Heart left ventricle (tissue), 16 donors: ENCODE data around the gene ARVCF. TPM values are rescaled to one million over a fixed set of nuclear protein-coding genes. Genes with fewer than 3 reads are reported as not detected.

Experiments used
- ATAC-seq, 4 donors: fragments of 200-7000 bp; cut with Tn5 transposase; one replicate each; pipeline ENCODE4 v1.9.1; 2020 to 2022; ENCODE audit warnings: moderate library complexity in 4 of 4, mild to moderate bottlenecking in 3 of 4, moderate number of reproducible peaks in 1 of 4
- DNase-seq, 5 donors: peaks; one replicate each; pipeline ENCODE4 v3.0.0-alpha.2; 2020
- H3K27ac ChIP-seq, 12 donors: fragments of 200-600 bp; sonication (generic) in 4 of 12; one replicate each; pipeline versions ENCODE4 v1.5.0 to v1.8.0; 2016 to 2022; ENCODE audit warnings: mild to moderate bottlenecking in 2 of 12
- H3K27me3 ChIP-seq, 9 donors: fragments of 200-600 bp; sonication (generic) in 2 of 9; one replicate each; pipeline versions ENCODE4 v1.5.1 to v1.8.0; 2016 to 2022; ENCODE audit warnings: mild to moderate bottlenecking in 3 of 9
- H3K36me3 ChIP-seq, 9 donors: fragments of 200-600 bp; sonication (generic) in 2 of 9; one replicate each; pipeline versions ENCODE4 v1.5.0 to v1.8.0; 2018 to 2022; ENCODE audit warnings: mild to moderate bottlenecking in 2 of 9
- H3K4me1 ChIP-seq, 12 donors: fragments of 200-600 bp; sonication (generic) in 4 of 12; one replicate each; pipeline versions ENCODE4 v1.5.0 to v1.8.0; 2016 to 2022; ENCODE audit warnings: mild to moderate bottlenecking in 3 of 12
- H3K4me3 ChIP-seq, 12 donors: fragments of 200-600 bp; sonication (generic) in 4 of 12; one replicate each; pipeline versions ENCODE4 v1.5.0 to v1.8.0; 2017 to 2022; ENCODE audit warnings: mild to moderate bottlenecking in 9 of 12, moderate library complexity in 4 of 12
- H3K9me3 ChIP-seq, 12 donors: fragments of 200-600 bp; sonication (generic) in 4 of 12; one replicate each; pipeline versions ENCODE4 v1.5.0 to v1.8.0; 2016 to 2022; ENCODE audit warnings: mild to moderate bottlenecking in 1 of 12
- CTCF ChIP-seq, 12 donors: fragments of 200-600 bp; sonication (generic) in 4 of 12; IDR thresholded peaks; one replicate each; pipeline versions ENCODE4 v1.5.0 to v1.8.0; 2018 to 2022; ENCODE audit warnings: antibody characterized with exemption in 12 of 12, mild to moderate bottlenecking in 5 of 12
- POLR2A ChIP-seq, 2 donors: fragments of 450-650 bp; IDR thresholded peaks; one replicate each; pipeline ENCODE4 v1.6.1; 2017; ENCODE audit warnings: antibody characterized with exemption in 2 of 2, mild to moderate bottlenecking in 2 of 2, moderate library complexity in 2 of 2
- WGBS, 4 donors: extraction: QIAGEN DNeasy Blood & Tissue Kit in 2 of 4; methylation state at CpG; one replicate each; pipeline versions ENCODE4 v1.1.5 to v1.1.7; 2013 to 2018; 5-methylcytosine and 5-hydroxymethylcytosine counted together
- intact Hi-C, 10 donors: fragments of 100-400 bp; cut with DNase I; formaldehyde crosslinking; loops; one replicate each; pipeline versions ENCODE4 v1.11.1 to v1.14.2; 2022
- polyA plus RNA-seq, 2 donors: library from polyadenylated mRNA; stranded (reverse); fragments of 200-250 nt; gene quantifications; one replicate each; pipeline ENCODE4 v1.2.3, GENCODE V29; 2013
- total RNA-seq, 9 donors: library from RNA; depleted of rRNA in 2 of 9; stranded (reverse); fragments of >200 nt in 2 of 9; fragmentation: NEBNext Ultra II Directional in 3 of 9; extraction: Animal tissue kit (Norgen Biotek cat#: 25700) in 3 of 9; gene quantifications; one replicate each; pipeline versions ENCODE4 v1.1.0 to v1.2.4, GENCODE V29; 2016 to 2023
- donor health status: ischemic (EF 13 %, LVEDD 7.1; RV severe dilation, severe dysfunction).
- donor health status: healthy with polysubstance abuse.
- donor health status: DM: no; HTN: yes; CAD: no.
- donor health status: DM: no; HTN: no; CAD: no.
- donor health status: ischemic (EF 25% LVEDD 6.9; RV normal size, moderate dysfunction).
- donor health status: ischemic (EF 25% LVEDD 5.7; RV mildly dilated, moderate dysfunction).
- donor health status: healthy.
- donor health status: DM: yes; HTN: yes; CAD: no.
- donor health status: ischemic (EF 35%, LVEDD 5.7; RV mildly dilated, moderate dysfunction).
- donor health status: nonischemic (EF 11% LVEDD 7.7; RV severe dilation, severe dysfunction).
- donor health status: DM: yes; HTN: yes; CAD: no.
- donor health status: PGD.
- donor health status: ischemic (EF 29% LVEDD 5.4; RV normal size, mild dysfunction).
- donor health status: nonischemic (EF 23%, LVEDD 6.1; RV moderate dilation, normal function).

Gene ARVCF
- total and polyA plus RNA-seq, 11 donors, result 21.2 to 46.6 (median 33.3) TPM

- peak; percentile 77 to 85 (median 84) for ATAC-seq
Observed at GRCh38 chr22:20033045-20033706, 16.6 kb upstream of the ARVCF start.

GRCh38 chr22:20032407-20032991, 15.9 kb upstream of the ARVCF start:
- DNase-seq (peak in 1 of 5 donors; percentile 35), ATAC-seq (peak in 2 of 4 donors; percentile 3 to 6)
- H3K27me3 ChIP-seq, result no peaks in the 10 kb centered on the region
- TF ChIP-seq POLR2A (IDR thresholded peaks at IDR 0.05) (peak in 1 of 2 donors; percentile 4), CTCF (IDR thresholded peaks at IDR 0.05) (no peak)
- H3K4me1 ChIP-seq, result peaks cover 11 to 91% (median 56%) of the 10 kb centered on the region in 12 donors
- H3K9me3 ChIP-seq, result no peaks in the 10 kb centered on the region
- peaks cover 0 to 31% (median 19%) of the 10 kb centered on the region in 9 donors for H3K36me3 ChIP-seq
- peak overlapping the region in 11 of 12 donors; percentile 6 to 86 (median 73) for H3K27ac ChIP-seq
- no peak overlapping the region for H3K4me3 ChIP-seq
- 69 to 86% (median 81%) methylated on average over 2 to 7 of the region's 7 CpGs for WGBS, 4 donors
- intact Hi-C loops, result loop anchor here in 1 of 10 donors (10.0 kb wide), 1 partner anchor 52 kb away; the partner anchor contains the start of gene DGCR8

More at GRCh38 chr22:20033045-20033706, 16.6 kb upstream of the ARVCF start:
- Histone ChIP-seq H3K27me3 (no peaks in the 10 kb centered on the region), H3K36me3 (peaks cover 0 to 38% (median 26%) of the 10 kb centered on the region in 9 donors), H3K9me3 (no peaks in the 10 kb centered on the region), H3K27ac (peak overlapping the region in 11 of 12 donors; percentile 20 to 86 (median 73)), H3K4me1 (peaks cover 11 to 85% (median 54%) of the 10 kb centered on the region in 12 donors), H3K4me3 (no peak overlapping the region)
- intact Hi-C loops, result loop anchor here in 1 of 10 donors (10.0 kb wide), 1 partner anchor 52 kb away; the partner anchor contains the start of gene DGCR8
- DNase-seq, result peak; percentile 72 to 88 (median 75)
- TF ChIP-seq POLR2A (IDR thresholded peaks at IDR 0.05) (peak in 1 of 2 donors; percentile 11), CTCF (IDR thresholded peaks at IDR 0.05) (peak in 1 of 12 donors; percentile 10)
- WGBS, 4 donors, result 52 to 100% (median 58%) methylated on average over 2 to 14 of the region's 14 CpGs

- Histone ChIP-seq H3K4me1 (peaks cover 11 to 92% (median 56%) of the 10 kb centered on the region in 12 donors), H3K36me3 (peaks cover 0 to 25% (median 15%) of the 10 kb centered on the region in 9 donors), H3K27ac (peak overlapping the region in 6 of 12 donors; percentile 67 to 85 (median 72)), H3K4me3 (no peak overlapping the region), H3K9me3 (no peaks in the 10 kb centered on the region), H3K27me3 (no peaks in the 10 kb centered on the region)
- intact Hi-C loops, result loop anchor here in 1 of 10 donors (10.0 kb wide), 1 partner anchor 53 kb away; the partner anchor contains the start of gene DGCR8
- ATAC-seq (no peak), DNase-seq (peak in 1 of 5 donors; percentile 42)
- WGBS, 4 donors, result 82 to 92% (median 86%) methylated on average over 11 to 16 of the region's 16 CpGs
- TF ChIP-seq POLR2A (IDR thresholded peaks at IDR 0.05), result no peak
- TF ChIP-seq CTCF (IDR thresholded peaks at IDR 0.05), result no peak
Observed at GRCh38 chr22:20031732-20032406, 15.2 kb upstream of the ARVCF start.
